ENCODE measurements around the gene CCDC71. TPM values are rescaled to one million over a fixed set of nuclear protein-coding genes. Genes with fewer than 3 reads are reported as not detected.

CCDC71 gene
- total and polyA plus RNA-seq, 9 of the 15 experiments (the other 6 are each of a cell fraction or from before 2014, with no cell fraction given) = 0.13 to 19.3 (median 14.3) TPM

DNA sequence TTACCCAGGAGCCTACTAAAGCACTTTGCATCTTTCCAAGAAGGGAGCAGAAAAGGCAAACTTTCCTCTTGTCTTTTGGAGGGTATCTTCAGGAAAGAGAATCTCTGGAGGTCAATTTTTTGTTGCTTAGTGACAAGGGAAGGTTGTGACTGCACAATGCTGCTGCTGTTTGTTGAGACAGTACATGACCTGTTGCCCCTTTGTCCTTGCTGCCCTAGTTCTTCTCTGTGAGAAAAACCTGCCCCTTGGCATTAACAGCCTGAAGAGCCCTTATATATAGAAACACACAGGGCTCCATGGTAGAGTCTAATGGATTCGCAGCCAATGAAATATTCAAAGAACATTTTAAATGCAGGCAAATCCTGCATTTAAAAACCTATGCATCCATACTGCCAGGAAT, 25.6 kb upstream of the CCDC71 start (continued):
- TF ChIP-seq CCAR2 (IDR thresholded peaks at IDR 0.05; ENCODE audit: low read depth, low read length) (no peak), KLF1 (tag; IDR thresholded peaks at IDR 0.05) (no peak), KLF6 (CRISPR knock-in tag; IDR thresholded peaks at IDR 0.05; ENCODE audit: borderline replicate concordance) (no peak), ILK (tag; IDR thresholded peaks at IDR 0.05; ENCODE audit: borderline replicate concordance, low read depth) (no peak), ZNF263 (CRISPR knock-in tag; IDR thresholded peaks at IDR 0.05; ENCODE audit: borderline replicate concordance) (no peak)
- TF ChIP-seq, protein P1, sequence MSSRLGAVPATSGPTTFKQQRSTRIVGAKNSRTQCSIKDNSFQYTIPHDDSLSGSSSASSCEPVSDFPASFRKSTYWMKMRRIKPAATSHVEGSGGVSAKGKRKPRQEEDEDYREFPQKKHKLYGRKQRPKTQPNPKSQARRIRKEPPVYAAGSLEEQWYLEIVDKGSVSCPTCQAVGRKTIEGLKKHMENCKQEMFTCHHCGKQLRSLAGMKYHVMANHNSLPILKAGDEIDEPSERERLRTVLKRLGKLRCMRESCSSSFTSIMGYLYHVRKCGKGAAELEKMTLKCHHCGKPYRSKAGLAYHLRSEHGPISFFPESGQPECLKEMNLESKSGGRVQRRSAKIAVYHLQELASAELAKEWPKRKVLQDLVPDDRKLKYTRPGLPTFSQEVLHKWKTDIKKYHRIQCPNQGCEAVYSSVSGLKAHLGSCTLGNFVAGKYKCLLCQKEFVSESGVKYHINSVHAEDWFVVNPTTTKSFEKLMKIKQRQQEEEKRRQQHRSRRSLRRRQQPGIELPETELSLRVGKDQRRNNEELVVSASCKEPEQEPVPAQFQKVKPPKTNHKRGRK (tag; IDR thresholded peaks at IDR 0.05) = no peak
- TF ChIP-seq, protein P2, sequence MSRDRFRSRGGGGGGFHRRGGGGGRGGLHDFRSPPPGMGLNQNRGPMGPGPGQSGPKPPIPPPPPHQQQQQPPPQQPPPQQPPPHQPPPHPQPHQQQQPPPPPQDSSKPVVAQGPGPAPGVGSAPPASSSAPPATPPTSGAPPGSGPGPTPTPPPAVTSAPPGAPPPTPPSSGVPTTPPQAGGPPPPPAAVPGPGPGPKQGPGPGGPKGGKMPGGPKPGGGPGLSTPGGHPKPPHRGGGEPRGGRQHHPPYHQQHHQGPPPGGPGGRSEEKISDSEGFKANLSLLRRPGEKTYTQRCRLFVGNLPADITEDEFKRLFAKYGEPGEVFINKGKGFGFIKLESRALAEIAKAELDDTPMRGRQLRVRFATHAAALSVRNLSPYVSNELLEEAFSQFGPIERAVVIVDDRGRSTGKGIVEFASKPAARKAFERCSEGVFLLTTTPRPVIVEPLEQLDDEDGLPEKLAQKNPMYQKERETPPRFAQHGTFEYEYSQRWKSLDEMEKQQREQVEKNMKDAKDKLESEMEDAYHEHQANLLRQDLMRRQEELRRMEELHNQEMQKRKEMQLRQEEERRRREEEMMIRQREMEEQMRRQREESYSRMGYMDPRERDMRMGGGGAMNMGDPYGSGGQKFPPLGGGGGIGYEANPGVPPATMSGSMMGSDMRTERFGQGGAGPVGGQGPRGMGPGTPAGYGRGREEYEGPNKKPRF (IDR thresholded peaks at IDR 0.05; ENCODE audit: low read depth, low read length) = no peak

DNA sequence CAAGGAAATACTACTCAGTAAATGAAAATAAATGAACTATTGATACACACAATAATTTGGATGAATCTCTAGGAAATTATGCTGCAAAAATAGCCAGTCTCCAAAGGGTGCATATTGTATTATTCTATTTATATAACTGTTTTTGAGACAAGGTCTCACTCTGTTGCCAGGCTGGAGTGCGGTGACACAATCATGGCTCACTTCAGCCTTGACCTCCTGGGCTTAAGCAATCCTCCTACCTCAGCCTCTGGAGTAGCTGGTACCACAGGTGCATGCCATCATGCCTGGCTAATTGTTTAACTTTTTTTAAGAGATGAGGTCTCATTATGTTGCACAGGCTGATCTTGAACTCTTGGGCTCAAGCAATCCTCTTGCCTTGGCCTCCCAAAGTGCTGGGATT, 17.7 kb upstream of the CCDC71 start:
- Histone ChIP-seq H3K27me3 (ENCODE audit: control insufficient read depth in 2 of 2, insufficient read depth in 2 of 2, low read length in 2 of 2) (no peaks in the 10 kb centered on the region), H3K4me3 (no peak overlapping the region), H3K9ac (ENCODE audit: insufficient read depth in 1 of 2, low read depth in 2 of 2, low read length in 2 of 2) (no peak overlapping the region), H3K9me3 (replicated peaks; ENCODE audit: control insufficient read depth, insufficient read depth, low read depth, low read length) (no peaks in the 10 kb centered on the region), H2AFZ (ENCODE audit: low read depth, low read length) (no peak overlapping the region), H3K4me1 (replicated peaks in 1 of 2; ENCODE audit: control insufficient read depth in 2 of 2, insufficient read depth in 2 of 2, low read length in 2 of 2) (peaks cover 0 to 2% of the 10 kb centered on the region in 2 experiments; a peak in 2 of 5 replicates), H3K36me3 (ENCODE audit: control insufficient read depth, insufficient read depth, low read length) (no peaks in the 10 kb centered on the region), H3K4me2 (ENCODE audit: insufficient read depth, low read length) (no peak overlapping the region), H3K9me1 (ENCODE audit: control insufficient read depth, insufficient read depth, low read length) (no peaks in the 10 kb centered on the region), H4K20me1 (replicated peaks; ENCODE audit: control insufficient read depth, insufficient read depth, low read length) (no peaks in the 10 kb centered on the region), H3K79me2 (ENCODE audit: control insufficient read depth, insufficient read depth, low read length) (no peaks in the 10 kb centered on the region), H3K27ac (ENCODE audit: extremely low read depth, low read depth, low read length) (no peak overlapping the region)
- 20% methylated on average over 1 of the region's 1 CpG for WGBS (ENCODE audit: insufficient coverage, low coverage, missing lambda C conversion rate)
- DNase-seq (ENCODE audit: extremely low read depth in 1 of 4, low spot score in 3 of 4) (no peak), FAIRE-seq (no peak), ATAC-seq (no peak)
- no TSS peak for BruUV-seq (replicated peaks)
- CTCF ChIA-PET (ENCODE audit: low intra/inter-chr PET ratio) = no interaction called here
- intact Hi-C loops (cut with micrococcal nuclease) (no loop called here), in situ Hi-C loops (cut with MboI) (no loop called here)
- POLR2A ChIA-PET = interaction anchor here (1.2 kb wide), 1 partner anchor 94 kb away, joined by 3 read pairs; no protein-coding TSS in a partner anchor
- TF ChIP-seq HIVEP1 (CRISPR knock-in tag; IDR thresholded peaks at IDR 0.05) (no peak), NFE2 (IDR thresholded peaks at IDR 0.05; ENCODE audit: low read depth) (no peak), TEAD4 (IDR thresholded peaks at IDR 0.05; ENCODE audit: low read length) (no peak), TEAD4 (CRISPR knock-in tag; IDR thresholded peaks at IDR 0.05; ENCODE audit: borderline replicate concordance) (no peak), MAFK (IDR thresholded peaks at IDR 0.05; ENCODE audit: low read length) (no peak), KLF6 (CRISPR knock-in tag; IDR thresholded peaks at IDR 0.05; ENCODE audit: borderline replicate concordance) (no peak), SIX5 (IDR thresholded peaks at IDR 0.05; ENCODE audit: borderline replicate concordance in 1 of 2, insufficient read depth in 1 of 2, low read depth in 1 of 2, low read length in 2 of 2) (no peak), NFIX (CRISPR knock-in tag; IDR thresholded peaks at IDR 0.05; ENCODE audit: low read depth) (no peak), SPI1 (IDR thresholded peaks at IDR 0.05; ENCODE audit: borderline replicate concordance, low read depth, low read length) (no peak)
- TF ChIP-seq, protein P3, sequence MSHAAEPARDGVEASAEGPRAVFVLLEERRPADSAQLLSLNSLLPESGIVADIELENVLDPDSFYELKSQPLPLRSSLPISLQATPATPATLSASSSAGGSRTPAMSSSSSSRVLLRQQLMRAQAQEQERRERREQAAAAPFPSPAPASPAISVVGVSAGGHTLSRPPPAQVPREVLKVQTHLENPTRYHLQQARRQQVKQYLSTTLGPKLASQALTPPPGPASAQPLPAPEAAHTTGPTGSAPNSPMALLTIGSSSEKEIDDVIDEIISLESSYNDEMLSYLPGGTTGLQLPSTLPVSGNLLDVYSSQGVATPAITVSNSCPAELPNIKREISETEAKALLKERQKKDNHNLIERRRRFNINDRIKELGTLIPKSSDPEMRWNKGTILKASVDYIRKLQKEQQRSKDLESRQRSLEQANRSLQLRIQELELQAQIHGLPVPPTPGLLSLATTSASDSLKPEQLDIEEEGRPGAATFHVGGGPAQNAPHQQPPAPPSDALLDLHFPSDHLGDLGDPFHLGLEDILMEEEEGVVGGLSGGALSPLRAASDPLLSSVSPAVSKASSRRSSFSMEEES (CRISPR knock-in tag; IDR thresholded peaks at IDR 0.05) = no peak
